GM19351 (cell line): ENCODE results near the gene PTPRN2.
"Not testable (repeated sequence)": the region's sequence is repeated elsewhere in the genome, so short reads cannot be mapped to it uniquely, and the experiment has no call there.

Source experiments
- ATAC-seq: cut with Tn5 transposase; IDR thresholded peaks from one replicate; pipeline ENCODE4 v1.9.1; 2021; ENCODE audit warnings: mild to moderate bottlenecking, moderate library complexity; ENCODE audit not compliant: unreplicated experiment

Gene PTPRN2

DNA sequence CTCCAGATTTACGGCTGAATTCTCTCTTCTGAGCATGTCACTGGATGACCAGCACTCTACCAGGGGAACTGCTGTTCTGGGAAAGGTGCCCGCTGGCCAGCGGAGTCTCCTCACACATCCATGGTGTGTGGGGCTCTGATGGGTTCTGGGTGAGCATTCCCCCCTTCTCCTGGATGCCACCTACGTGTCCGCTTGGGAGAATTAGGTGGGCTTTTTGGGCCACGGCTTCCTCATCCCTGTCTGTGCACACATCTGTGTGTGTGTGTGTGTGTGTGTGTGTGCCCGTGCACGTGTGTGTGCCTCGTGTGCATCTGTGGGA lies 1087.8 kb downstream of the PTPRN2 start:
- no peak for ATAC-seq

DNA sequence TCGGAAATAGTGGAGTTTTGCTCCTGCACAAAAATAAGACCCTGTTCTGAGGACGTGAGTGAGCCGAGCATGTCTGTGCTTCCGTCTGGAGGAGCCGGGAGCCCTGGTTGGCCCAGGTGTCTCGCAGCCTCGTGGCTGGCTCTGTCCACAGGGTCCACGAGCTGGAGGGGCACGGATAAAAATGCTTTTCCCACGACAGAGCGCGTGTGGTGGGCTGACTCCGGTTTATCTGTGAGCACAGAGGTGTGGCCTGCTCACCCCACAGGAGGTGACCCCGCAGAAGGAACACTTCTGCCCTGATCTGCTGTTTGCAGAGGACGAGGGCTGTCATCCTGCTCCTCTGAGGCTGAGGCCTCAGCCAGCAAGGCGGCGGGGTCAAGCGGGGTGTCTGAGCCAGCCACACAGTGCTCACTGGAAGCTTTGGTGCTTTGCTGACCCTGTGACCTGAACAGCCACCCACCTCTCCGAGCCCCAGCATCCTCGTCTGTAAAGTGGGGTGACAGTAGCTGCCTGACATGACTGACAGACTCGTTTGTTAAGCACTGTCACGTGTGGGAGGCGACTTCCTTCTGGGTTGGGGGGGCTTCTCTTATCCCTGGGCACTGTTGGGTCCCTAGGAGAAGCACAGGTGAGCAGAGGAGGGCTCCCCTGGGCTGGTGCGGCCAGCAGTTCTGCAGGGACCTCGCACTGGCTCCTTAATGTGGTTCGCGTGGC lies 1088.3 kb downstream of the PTPRN2 start:
- ATAC-seq = no peak

DNA sequence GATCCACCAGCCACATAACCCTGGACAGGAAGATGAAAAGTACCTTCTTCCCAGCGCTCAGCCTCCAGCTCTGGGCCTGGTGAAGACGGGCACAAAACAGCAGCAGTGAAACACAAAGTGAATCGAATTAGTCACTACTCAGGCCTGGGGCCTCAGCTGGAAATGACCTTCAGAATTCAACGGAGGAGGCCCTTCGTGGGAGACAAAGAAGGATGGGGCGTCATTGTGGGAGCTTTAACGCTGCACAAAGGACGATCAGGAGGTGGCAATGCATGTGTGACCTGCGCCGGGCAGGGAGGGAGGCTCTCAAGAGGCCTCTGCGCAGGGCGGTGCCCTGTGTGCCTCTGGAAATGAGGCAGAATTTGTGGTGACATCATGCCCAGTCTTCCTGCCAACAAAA lies 1089.0 kb downstream of the PTPRN2 start:
- ATAC-seq = no peak

DNA sequence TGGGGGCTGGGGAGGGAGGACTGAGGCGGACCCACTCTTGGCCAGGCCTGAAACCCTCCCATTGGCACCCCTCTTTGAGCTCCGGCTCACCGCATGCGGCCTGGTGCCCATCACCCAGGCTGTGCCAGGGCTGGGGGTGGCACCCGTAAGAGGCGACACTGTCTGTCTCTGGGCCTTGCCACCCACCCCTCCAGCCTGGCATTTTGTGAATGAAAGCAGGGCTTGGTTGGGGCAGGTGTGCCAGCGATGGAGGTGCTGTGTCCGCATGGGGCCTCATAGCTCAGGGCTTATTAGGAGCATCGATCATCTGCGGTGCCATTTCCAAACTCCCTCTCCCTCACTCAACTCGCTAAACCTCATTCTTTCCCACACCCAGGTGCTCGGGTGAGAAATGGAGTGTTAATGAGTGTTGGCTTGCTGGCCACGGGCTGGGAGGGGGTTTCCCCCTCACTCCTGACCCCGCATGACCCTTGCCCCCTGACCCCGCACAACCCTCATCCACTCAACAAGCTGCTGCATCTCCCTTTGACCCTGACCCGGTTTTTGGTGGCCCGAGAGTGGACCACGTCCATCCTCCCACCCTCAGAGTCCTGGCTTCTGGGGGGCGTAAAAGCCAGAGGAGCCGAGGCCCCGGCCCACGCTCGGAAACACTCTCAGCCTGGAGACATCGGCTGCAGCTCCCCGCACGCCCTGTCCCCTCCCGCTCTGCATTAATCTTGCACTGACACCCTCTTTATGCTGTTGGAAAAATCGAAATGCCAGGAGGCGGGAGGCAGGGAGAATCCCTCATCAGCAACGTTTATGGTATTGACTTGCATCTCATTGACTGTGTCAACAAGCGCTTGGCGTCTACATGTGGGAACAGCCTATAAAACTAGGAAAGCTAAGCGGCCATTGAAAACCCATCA lies 1089.6 kb downstream of the PTPRN2 start:
- no peak for ATAC-seq

DNA sequence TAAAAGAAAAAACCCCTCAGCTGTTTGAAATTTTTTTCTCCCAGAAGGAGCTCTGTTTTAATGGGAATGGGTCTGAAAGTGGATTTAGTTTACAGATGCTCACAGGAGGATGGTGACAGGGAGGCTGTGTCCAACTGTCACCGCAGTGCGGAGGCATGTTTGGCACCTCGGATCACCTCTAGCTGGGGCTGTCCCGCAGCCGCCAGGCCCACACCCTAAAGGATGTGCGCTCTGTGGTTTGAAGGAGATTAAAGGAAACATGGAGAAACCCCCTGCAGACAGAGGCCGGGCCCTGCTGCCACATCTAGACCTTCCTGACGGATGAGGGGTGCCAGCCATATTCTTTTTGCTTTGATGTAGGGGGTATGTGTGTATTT lies 1090.3 kb downstream of the PTPRN2 start:
- ATAC-seq = no peak

DNA sequence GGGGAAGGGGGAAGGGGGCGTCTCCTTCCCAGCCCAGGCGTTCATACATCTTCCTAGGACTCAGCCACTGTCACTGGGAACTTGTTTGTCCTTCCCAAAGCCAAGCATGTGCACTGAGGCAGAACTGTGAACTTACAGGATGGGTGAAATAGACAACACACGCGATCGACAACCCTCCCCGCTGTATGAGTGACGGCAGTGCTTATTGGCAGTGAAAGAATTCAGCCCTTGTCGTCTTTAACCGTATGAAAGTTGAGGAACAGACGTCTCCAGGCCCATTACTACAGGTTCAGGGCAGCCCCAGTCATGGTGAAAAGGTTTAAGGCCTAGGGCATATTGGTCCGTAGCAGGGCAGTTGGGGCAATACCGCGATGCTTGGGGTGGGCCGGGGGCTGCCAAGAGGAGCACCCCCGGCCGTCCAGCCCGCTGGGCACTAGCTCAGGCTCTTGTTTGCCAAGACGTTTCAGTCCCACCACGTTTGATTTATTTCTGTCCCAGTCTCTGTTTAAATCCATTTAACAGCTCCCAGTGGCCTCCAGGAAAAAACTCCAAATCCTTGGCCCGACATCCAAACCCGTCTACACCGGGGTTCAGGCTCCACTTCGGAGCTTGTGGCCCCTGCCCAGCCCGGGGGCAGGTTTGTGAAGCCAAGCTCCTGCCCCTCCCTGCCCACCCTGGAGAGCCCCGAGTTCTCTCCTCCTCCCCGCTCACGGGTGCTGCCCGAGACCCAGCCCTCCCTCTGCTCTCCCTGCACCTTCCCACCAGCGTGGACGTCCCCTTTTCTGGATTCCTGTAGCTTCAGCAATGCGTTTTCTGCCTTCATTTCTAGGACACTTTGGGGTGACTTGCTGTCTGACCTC lies 1091.0 kb downstream of the PTPRN2 start:
- ATAC-seq = no peak

DNA sequence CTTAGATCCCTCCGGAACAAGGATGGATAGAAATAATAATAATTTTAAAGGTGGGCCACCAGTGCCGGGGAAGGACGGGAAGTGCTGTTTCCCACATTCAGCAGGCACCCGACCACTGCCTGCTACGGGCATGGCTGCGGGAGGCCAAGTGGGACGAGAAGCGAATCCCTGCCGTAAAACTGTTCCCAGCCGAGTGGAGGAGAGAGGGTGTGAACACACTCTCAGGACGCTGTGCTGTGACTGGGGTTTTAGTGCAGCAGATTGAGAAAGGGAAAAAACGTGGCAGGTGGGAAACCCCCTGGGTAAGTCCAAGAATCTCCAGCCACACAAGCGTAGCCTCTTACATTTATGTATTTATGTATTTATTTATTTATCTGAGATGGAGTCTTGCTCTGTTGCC lies 1092.0 kb downstream of the PTPRN2 start:
- ATAC-seq = no peak

DNA sequence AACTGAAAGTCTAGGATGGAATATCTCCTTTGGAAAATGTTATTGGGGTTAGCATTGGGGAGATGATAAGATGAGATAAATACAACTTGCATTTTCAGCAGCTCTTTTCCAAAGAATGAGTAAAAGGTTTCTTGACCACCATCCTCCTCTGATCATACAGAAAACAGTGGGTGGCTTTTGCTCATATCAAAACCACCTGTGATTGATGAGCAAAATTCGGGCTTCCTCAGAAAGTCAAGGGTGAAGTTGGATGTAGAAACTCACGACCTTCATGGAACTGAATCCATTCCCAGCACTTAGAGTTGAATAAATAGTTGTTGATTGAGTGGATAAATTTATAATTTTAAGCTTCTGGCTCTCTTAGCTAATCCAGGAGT lies 1092.5 kb downstream of the PTPRN2 start:
- ATAC-seq = no peak

DNA sequence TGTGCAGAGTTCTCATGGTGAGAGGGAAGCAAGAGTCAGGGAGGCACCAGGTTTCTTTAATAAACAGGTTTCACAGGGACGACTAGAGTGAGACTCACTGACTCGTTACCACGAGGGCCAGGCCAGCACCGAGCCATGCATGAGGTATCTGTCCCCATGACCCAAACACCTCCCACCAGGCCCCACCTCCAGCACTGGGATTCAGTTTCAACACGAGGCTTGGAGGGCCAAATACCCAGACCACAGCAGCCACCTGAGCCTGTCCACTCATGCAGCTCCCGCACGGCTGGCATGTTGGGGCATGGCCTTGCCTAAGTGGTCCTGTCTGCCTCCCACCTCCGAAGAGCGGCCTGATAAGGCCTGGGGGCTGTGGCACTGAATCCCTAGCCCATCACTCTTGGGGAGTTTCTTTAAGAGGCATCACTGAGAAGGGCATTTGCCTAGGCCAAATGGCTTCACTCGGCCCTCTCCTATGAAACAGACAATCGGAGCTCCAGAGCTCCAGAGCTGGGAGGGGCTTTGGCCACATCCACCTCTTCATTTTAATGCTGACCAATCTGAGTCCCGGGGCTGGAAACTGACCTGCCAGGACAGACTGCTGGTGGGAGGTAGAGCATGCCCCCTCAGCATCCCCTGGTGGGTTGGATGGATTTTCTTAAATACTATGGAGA lies 1093.0 kb downstream of the PTPRN2 start:
- ATAC-seq = no peak

DNA sequence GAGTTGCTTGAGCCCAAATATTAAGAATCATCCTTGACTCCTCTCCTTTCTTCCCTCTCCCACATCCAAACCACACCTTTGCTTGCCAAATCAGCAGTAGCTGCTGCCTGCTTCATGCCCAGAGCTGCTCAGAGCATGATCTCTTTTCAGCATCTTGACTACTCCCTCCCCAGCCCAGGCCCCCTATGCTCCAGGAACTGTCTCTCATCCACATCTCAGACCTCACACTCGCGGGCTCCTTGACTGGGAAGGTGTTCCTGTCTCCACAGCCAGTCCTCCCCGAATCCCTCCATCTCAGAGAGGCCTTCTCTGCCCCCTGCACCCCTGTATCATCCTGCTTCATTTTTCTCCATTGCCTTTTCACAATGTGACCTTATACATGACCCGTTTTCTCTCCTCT lies 1093.8 kb downstream of the PTPRN2 start:
- no peak for ATAC-seq

DNA sequence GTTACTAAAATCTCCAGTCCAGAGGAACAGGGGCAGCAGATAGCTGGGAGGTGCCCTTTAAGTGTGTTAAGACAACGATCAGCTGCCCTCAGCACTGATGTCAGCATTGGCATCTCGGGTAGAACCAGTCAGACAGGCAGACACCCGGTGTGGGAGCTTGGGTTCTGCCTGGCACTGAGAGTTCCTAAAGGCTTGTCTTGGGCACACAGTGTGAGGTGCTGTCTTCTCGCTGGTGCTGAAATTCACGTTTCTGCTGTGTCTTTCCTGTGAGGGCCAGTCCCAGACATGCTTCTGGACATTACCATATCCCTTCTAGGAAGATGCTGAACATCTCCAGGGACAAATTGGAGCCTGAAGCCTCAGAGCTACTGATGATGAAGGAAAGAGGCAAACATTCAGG lies 1094.6 kb downstream of the PTPRN2 start:
- ATAC-seq = no peak

DNA sequence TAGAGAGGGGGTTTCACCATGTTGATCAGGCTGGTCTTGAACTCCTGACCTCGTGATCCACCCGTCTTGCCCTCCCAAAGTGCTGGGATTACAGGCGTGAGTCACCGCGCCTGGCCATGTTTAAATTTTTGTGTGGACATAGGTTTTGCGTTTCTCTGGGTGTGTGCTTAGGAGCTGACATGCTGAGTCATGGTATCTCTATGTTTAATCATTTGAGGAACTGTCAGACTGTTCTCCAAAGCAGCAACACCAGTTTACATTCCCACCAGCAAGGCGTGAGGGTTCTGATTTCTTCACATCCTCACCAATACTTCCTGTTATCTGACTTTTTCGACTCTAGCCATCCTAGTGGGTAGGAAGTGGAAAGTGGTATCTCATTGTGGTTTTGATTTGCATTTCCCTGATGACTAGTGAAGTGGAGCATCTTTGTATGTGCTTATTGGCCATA lies 1097.1 kb downstream of the PTPRN2 start:
- ATAC-seq = peak; percentile 58

DNA sequence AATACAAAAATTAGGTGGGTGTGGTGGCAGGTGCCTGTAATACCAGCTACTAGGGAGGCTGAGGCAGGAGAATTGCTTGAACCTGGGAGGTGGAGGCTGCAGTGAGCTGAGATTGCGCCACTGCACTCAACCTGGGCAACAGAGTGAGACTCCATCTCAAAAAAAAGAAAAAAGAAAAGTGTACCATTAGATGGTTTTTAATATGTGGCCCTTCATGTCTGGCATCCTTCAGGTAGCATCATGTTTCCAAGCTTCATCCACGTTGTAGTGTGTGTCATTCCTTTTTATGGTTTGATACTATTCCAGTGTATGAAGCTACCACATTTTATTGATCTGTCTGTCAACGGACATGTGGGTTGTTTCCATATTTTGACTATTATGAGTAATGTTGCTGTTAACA lies 1097.8 kb downstream of the PTPRN2 start:
- ATAC-seq = not testable (repeated sequence)
